ENCODE data around the gene PKNOX1.
"Not testable (repeated sequence)": the region's sequence is repeated elsewhere in the genome, so short reads cannot be mapped to it uniquely, and the experiment has no call there.

Gene PKNOX1

GRCh38 chr21:43021191-43021590 is 46.8 kb downstream of the PKNOX1 start:
- no peak for DNase-seq

GRCh38 chr21:43021756-43022600 is 47.6 kb downstream of the PKNOX1 start:
- DNase-seq, result no peak

DNA sequence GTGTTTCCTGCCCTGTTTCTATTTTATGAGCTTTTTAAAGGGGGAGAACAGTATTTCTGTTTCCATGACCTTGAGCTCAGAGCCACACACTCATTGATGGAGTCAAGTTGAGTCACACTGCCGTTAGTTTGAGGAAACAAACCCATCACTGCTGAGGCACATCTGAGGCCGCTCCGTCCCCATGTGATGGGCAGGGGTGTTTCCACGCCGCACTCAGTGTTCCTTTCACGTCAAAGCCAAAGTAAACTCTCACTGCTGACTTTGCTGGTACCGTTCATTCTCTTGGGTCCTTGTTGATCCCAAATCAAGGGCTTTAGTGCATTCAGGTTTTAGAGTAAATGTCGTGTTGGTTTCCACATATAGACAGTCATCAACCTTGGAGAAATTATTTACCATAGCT is 48.8 kb downstream of the PKNOX1 start:
- no peak for DNase-seq

- no peak for DNase-seq
These were observed 50.2 kb downstream of the PKNOX1 start for GRCh38 chr21:43024439-43025136.

GRCh38 chr21:43025636-43026180 is 51.3 kb downstream of the PKNOX1 start:
- no peak for DNase-seq

DNA sequence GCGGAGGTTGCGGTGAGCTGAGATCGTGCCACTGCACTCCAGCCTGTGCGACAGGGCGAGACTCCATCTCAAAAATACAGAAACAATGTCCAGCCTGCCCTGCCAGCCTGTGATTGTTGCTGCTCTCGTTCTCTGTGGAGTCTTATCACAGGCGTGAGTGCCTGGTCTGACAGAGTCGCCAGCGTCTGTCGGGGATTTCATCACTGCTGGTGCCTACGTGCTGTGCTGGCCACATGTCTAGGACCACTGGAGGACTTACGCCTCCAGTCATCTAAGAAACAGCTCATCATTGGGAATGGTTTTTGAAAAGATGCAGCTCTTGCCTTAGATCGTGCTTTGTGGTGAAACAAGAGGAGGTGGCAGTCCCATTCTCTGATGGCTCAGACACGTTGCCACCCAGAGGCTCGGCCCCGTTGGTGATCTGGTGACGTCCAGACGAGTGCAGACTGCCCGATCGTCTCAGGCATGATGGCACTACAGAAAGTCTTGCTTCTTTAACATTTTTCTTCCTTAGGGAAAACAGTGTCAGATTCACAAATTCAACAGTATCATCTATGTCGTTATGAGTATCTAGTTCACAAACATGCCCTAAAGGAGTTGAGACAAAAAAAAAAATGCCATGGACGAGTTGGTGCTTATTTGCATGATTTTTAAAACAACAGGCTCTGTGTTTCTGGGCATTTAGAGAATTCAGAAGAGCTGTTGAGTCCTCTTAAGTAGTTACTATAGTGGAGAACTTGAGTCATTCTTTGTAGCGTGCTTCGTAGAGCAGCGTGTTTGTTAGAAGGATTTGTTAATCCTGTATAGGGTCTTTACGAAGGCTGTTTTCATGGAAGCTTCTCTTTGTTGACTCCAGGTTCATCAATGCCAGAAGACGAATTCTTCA is 53.7 kb downstream of the PKNOX1 start:
- no peak for DNase-seq

DNA sequence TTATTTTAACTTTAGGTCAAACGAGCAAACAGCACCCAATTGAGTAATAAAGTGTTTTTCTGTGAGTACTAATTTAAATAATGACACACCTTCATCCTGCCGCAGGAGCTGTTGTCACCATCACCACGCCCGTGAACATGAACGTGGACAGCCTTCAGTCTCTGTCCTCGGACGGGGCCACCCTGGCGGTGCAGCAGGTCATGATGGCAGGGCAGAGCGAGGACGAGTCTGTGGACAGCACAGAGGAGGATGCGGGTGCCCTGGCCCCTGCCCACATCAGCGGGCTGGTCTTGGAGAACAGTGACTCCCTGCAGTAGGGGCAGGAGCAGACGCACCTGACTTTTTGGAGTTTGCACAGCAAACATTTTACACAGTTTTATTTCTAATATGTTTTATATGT is 55.4 kb downstream of the PKNOX1 start:
- no peak for DNase-seq

- DNase-seq, result no peak
These were observed 56.8 kb downstream of the PKNOX1 start for GRCh38 chr21:43031121-43031619.

DNA sequence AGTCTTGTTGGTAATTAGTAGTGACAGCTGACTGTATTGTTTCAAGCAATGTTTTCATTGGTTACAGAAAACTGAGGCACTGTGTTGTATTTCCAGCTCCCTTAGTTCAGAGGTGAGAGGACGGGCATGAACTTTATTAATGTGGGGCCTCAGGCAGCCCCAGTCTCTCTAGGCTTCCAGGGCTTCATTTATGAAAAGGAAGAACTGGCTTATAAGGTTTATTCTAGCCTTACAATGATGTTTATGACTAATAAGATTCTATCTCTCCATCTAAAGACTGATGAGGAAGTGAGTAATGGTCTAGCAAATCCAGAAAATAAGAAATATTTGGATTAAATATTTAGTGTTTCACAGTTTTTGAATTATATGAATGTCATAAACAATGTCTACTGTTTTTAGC is 59.7 kb downstream of the PKNOX1 start:
- DNase-seq, result no peak

- DNase-seq, result no peak
These were observed 60.5 kb downstream of the PKNOX1 start for GRCh38 chr21:43034826-43035225.

GRCh38 chr21:43036889-43037288 is 62.5 kb downstream of the PKNOX1 start:
- DNase-seq, result not testable (repeated sequence)

- not testable (repeated sequence) for DNase-seq
These were observed 63.7 kb downstream of the PKNOX1 start for GRCh38 chr21:43037918-43038658.

DNA sequence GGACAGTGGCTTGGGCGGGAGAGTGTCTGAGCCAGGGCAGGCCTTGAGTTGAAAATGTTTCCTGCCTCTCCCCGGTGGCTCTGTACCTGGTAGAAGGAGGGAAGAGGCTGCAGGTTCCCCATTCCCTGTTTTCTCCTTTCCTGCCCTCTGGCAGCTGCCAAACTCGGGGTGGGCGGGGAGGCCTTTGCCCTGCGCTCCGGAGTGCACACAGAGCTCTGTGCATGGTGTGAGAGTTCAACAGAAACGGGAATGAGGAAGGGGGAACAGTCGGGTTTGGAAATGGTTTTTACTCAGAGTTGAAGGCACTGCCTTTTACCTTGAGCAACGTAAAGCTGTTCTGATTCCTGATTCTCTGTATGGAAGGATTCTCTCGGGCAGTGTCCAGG is 64.3 kb downstream of the PKNOX1 start:
- DNase-seq, result not testable (repeated sequence)

GRCh38 chr21:43042169-43042568 is 67.8 kb downstream of the PKNOX1 start:
- DNase-seq, result not testable (repeated sequence)

- DNase-seq, result not testable (repeated sequence)
These were observed 68.9 kb downstream of the PKNOX1 start for GRCh38 chr21:43043291-43043690.

DNA sequence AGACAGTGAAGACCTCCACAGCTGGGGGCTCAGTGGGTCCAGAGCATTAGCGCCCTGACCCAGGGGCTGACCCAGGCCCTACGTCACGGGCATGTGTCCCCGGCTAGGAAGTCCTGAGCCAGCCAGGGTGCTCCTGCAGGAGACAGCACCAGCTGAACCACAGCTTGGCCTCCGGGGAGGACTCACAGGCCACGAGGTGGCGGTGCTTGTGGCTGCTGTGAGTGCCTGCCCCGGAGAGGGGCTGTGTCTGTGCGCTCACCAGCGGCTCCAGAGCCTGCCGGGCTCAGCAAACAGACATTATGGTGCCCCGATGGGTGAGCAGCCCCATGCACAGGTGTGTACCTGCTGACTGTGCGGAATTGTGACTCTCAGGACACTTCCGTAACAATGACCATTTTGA is 70.2 kb downstream of the PKNOX1 start:
- not testable (repeated sequence) for DNase-seq

DNA sequence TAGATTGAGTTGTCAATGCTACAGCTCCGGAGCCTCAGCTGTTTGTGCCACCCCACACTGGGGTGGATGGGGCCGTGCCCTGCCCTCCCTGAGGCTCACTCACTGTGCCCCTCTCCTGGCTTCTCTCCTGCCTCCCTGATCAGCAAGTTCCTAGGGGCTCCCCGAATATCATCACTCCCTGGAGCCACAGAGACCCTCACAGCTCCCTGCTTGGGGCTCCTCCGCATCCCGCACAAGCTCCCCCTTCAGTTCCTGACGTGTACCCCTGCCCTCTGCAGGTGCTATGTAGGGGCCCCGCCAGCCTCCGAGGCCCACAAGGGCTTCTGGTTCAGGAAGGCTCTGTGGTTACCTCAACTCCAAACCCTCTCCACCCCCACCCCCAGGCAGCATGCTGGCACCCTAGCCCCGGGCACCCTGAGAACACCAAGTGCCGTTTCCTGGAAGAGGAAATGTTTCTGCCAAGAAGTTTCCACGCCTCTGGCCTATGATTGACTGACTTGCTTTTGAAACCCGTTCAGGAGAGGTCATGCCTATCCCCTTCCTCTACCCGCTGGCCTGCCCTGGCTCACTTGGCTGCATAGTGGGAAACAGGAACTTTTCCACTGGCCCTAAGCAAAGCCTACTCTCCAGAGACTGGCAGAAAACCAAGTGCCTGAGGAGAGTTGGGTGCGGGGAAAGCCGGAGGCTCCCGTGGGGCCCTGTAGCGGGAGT is 71.0 kb downstream of the PKNOX1 start:
- DNase-seq, result not testable (repeated sequence)

DNA sequence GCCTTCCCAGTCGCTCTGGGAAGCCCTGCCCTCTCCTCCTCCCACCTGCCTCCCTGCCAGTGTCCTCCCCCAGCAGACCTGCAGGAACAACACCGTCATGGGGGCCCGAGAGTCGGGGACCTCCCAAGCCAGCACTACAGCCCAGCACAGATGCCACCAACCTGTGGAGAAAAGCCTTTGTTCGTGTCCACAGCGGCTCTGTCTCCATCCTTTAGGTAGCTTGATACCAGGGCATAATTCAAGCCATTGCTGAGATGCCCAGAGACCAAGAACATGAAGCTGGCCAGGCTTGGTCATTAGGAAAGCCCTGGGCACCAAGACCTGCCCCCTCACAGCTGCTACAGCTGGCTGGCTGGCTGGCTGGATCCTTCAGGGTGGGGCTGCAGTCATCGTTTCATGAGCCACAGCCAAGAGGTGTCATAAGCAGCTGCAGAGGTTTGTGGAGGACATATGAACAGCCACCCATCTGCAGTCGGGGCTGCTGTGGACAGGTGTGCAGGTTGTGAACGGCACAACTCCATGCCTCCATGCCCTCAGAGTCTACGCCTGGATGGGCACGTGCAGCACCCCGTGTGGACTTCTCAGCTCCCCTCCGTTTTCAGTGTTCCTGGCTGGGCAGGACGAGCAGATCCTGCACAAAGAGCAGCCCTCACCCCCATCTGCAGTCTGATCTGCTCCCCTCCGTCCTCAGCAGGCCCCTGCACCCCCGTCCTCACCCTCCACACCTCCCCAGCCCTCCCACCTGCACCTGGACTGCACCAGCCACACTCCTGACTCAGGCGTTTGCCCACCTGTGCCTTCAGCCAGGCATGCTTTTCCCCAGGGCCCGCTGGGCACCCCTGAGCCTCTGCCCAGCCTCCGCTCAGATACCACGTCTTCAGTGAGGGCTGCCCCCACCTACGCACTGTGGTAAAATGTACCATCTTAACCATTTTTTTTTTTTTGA is 71.8 kb downstream of the PKNOX1 start:
- not testable (repeated sequence) for DNase-seq

DNA sequence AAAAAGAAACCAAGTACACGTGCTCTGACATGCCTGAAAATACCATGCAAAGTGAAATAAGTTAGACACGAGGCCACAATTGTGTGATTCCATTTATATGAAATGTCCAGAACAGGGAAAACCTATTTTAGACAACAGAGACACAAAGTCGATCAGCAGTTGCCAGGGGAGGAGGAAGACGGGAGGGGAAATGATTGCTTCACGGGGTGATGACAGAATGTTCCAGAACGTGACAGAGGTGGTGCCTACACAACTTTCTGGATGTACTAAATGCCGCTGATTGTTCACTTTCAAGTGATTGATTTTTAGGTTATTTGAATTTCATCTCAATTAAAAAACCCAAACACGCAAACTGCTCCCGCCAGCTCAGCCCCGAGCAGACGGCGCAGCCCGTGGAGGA is 78.8 kb downstream of the PKNOX1 start:
- not testable (repeated sequence) for DNase-seq
